Neural progenitor cell (in vitro differentiated cells): ENCODE data around the gene PLPP3. TPM values are rescaled to one million over a fixed set of nuclear protein-coding genes. Genes with fewer than 3 reads are reported as not detected.

ENCODE experiments used
- DNase-seq: peaks from one replicate; pipeline ENCODE4 v3.0.0-alpha.2; 2016; ENCODE audit warnings: low spot score
- H2AFZ ChIP-seq: fragments of 200-600 bp; sonication (generic); replicated peaks from 2 replicates; pipeline ENCODE4 v1.6.1; 2016; ENCODE audit warnings: antibody characterized with exemption
- H3F3A ChIP-seq: fragments of 200-600 bp; sonication (generic); 2 replicates; pipeline ENCODE4 v1.6.1; 2016; ENCODE audit warnings: antibody characterized with exemption, low read depth
- H3K27ac ChIP-seq: fragments of 200-600 bp; sonication (generic); 2 replicates; pipeline ENCODE4 v1.5.1; 2016; ENCODE audit warnings: mild to moderate bottlenecking
- H3K27me3 ChIP-seq: fragments of 200-600 bp; sonication (generic); 2 replicates; pipeline ENCODE4 v1.6.1; 2016; ENCODE audit warnings: mild to moderate bottlenecking, moderate library complexity
- H3K36me3 ChIP-seq: fragments of 200-600 bp; sonication (generic); 2 replicates; pipeline ENCODE4 v1.5.1; 2016
- H3K4me1 ChIP-seq: fragments of 200-600 bp; sonication (generic); 2 replicates; pipeline ENCODE4 v1.6.1; 2016; ENCODE audit warnings: mixed run types
- H3K4me2 ChIP-seq: fragments of 200-600 bp; sonication (generic); 2 replicates; pipeline ENCODE4 v1.6.1; 2016
- H3K4me3 ChIP-seq: fragments of 200-600 bp; sonication (generic); 2 replicates; pipeline ENCODE4 v1.5.1; 2016
- H3K79me2 ChIP-seq: fragments of 200-600 bp; sonication (generic); 2 replicates; pipeline ENCODE4 v1.6.1; 2016; ENCODE audit warnings: low read depth
- H3K9ac ChIP-seq: fragments of 200-600 bp; sonication (generic); 2 replicates; pipeline ENCODE4 v1.6.1; 2016
- H3K9me3 ChIP-seq: fragments of 200-600 bp; sonication (generic); 2 replicates; pipeline ENCODE4 v1.5.1; 2016; ENCODE audit warnings: low read depth
- H4K20me1 ChIP-seq: fragments of 200-600 bp; sonication (generic); 2 replicates; pipeline ENCODE4 v1.6.1; 2016; ENCODE audit warnings: low read depth
- H3K27ac Mint-ChIP-seq: 3 replicates; pipeline ENCODE4 v1.8.0; 2021; ENCODE audit warnings: mixed read lengths
- H3K27me3 Mint-ChIP-seq: 2 replicates; pipeline ENCODE4 v1.8.0; 2022; ENCODE audit warnings: low read depth, mild to moderate bottlenecking, inconsistent platforms, moderate library complexity, mixed read lengths; ENCODE audit not compliant: insufficient read depth
- H3K36me3 Mint-ChIP-seq: 3 replicates; pipeline ENCODE4 v1.8.0; 2021; ENCODE audit warnings: mixed read lengths
- H3K4me1 Mint-ChIP-seq: 3 replicates; pipeline ENCODE4 v1.8.0; 2021; ENCODE audit warnings: mixed read lengths
- H3K4me3 Mint-ChIP-seq: 3 replicates; pipeline ENCODE4 v1.8.0; 2021; ENCODE audit warnings: mild to moderate bottlenecking, moderate library complexity, mixed read lengths
- H3K9me3 Mint-ChIP-seq: 3 replicates; pipeline ENCODE4 v1.8.0; 2020; ENCODE audit warnings: mixed read lengths
- CTCF ChIP-seq: fragments of 200-600 bp; sonication (generic); IDR thresholded peaks from 2 replicates; pipeline ENCODE4 v1.5.1; 2017; ENCODE audit warnings: antibody characterized with exemption, mild to moderate bottlenecking
- EZH2 ChIP-seq: fragments of 200-600 bp; sonication (generic); IDR thresholded peaks from 2 replicates; pipeline ENCODE4 v1.6.1; 2017; ENCODE audit warnings: antibody characterized with exemption, mild to moderate bottlenecking, moderate library complexity
- EZH2phosphoT487 ChIP-seq: fragments of 200-600 bp; sonication (generic); IDR thresholded peaks from 2 replicates; pipeline ENCODE4 v1.6.1; 2017; ENCODE audit warnings: antibody characterized with exemption
- total RNA-seq: library from RNA; depleted of rRNA; stranded (reverse); fragments of >200 nt; gene quantifications from 2 replicates; pipeline ENCODE4 v1.2.3, GENCODE V29; 2015; ENCODE audit warnings: low replicate concordance

PLPP3 gene
- total RNA-seq, 1 donor from 2014 or later = 28.5 TPM

- no peak for DNase-seq
- Mint-ChIP-seq H3K9me3 (no peaks in the 10 kb centered on the region), H3K4me3 (no peak overlapping the region), H3K4me1 (peaks cover 66% of the 10 kb centered on the region), H3K27me3 (no peaks in the 10 kb centered on the region), H3K36me3 (peaks cover 9% of the 10 kb centered on the region), H3K27ac (peak overlapping the region; percentile 24)
- Histone ChIP-seq H3K9me3 (no peaks in the 10 kb centered on the region), H3K36me3 (no peaks in the 10 kb centered on the region), H3K79me2 (peaks cover 98% of the 10 kb centered on the region), H4K20me1 (peaks cover 89% of the 10 kb centered on the region), H3K4me3 (no peak overlapping the region), H3F3A (peaks cover 40% of the 10 kb centered on the region), H3K9ac (no peak overlapping the region), H2AFZ (no peak overlapping the region), H3K27me3 (no peaks in the 10 kb centered on the region), H3K4me1 (peaks cover 63% of the 10 kb centered on the region), H3K4me2 (no peak overlapping the region), H3K27ac (peak overlapping the region; percentile 92)
- no peak for TF ChIP-seq CTCF
- no peak for TF ChIP-seq EZH2
- no peak for TF ChIP-seq EZH2phosphoT487
These were observed 27.7 kb downstream of the PLPP3 start for GRCh38 chr1:56551691-56552090.

- no peaks in the 10 kb centered on the region for H3K9me3 Mint-ChIP-seq
- peaks cover 98% of the 10 kb centered on the region for H3K79me2 ChIP-seq
These were observed 28.5 kb downstream of the PLPP3 start for GRCh38 chr1:56550859-56551188.

GRCh38 chr1:56550138-56550858, 29.1 kb downstream of the PLPP3 start:
- peak overlapping the region; percentile 43 for H3K4me3 Mint-ChIP-seq

More at GRCh38 chr1:56550859-56551188, 28.5 kb downstream of the PLPP3 start:
- Histone ChIP-seq H4K20me1 (peaks cover 86% of the 10 kb centered on the region), H2AFZ (no peak overlapping the region), H3K4me1 (peaks cover 63% of the 10 kb centered on the region), H3K27ac (peak overlapping the region; percentile 92), H3K4me3 (no peak overlapping the region), H3K9ac (no peak overlapping the region), H3K36me3 (no peaks in the 10 kb centered on the region), H3K27me3 (no peaks in the 10 kb centered on the region), H3F3A (peaks cover 40% of the 10 kb centered on the region), H3K4me2 (peak overlapping the region; percentile 69), H3K9me3 (no peaks in the 10 kb centered on the region)
- Mint-ChIP-seq H3K27me3 (no peaks in the 10 kb centered on the region), H3K36me3 (peaks cover 14% of the 10 kb centered on the region), H3K4me1 (peaks cover 66% of the 10 kb centered on the region), H3K4me3 (no peak overlapping the region), H3K27ac (peak overlapping the region; percentile 97)
- DNase-seq = no peak
- no peak for TF ChIP-seq EZH2
- TF ChIP-seq EZH2phosphoT487 = no peak
- TF ChIP-seq CTCF = no peak

More at GRCh38 chr1:56550138-56550858, 29.1 kb downstream of the PLPP3 start:
- H3K9me3 Mint-ChIP-seq = no peaks in the 10 kb centered on the region
- H3K27ac ChIP-seq = peak overlapping the region; percentile 92
- H3K79me2 ChIP-seq = peaks cover 98% of the 10 kb centered on the region
- H3K27me3 ChIP-seq = no peaks in the 10 kb centered on the region
- DNase-seq = peak; percentile 60
- peak overlapping the region; percentile 19 for H3K4me3 ChIP-seq
- H3K4me2 ChIP-seq = peak overlapping the region; percentile 69
- H3K4me1 Mint-ChIP-seq = peaks cover 66% of the 10 kb centered on the region
- peaks cover 14% of the 10 kb centered on the region for H3K36me3 Mint-ChIP-seq
- no peak overlapping the region for H3K9ac ChIP-seq
- peak overlapping the region; percentile 97 for H3K27ac Mint-ChIP-seq
- peaks cover 40% of the 10 kb centered on the region for H3F3A ChIP-seq
- H3K4me1 ChIP-seq = peaks cover 61% of the 10 kb centered on the region
- no peaks in the 10 kb centered on the region for H3K27me3 Mint-ChIP-seq
- no peaks in the 10 kb centered on the region for H3K9me3 ChIP-seq
- no peaks in the 10 kb centered on the region for H3K36me3 ChIP-seq
- H4K20me1 ChIP-seq = peaks cover 83% of the 10 kb centered on the region
- H2AFZ ChIP-seq = no peak overlapping the region
- TF ChIP-seq EZH2 (no peak), EZH2phosphoT487 (no peak), CTCF (no peak)
